ENCODE results near the gene ZSWIM5. TPM values are rescaled to one million over a fixed set of nuclear protein-coding genes. Genes with fewer than 3 reads are reported as not detected.

Gene ZSWIM5
- total RNA-seq, 3 donors from 2014 or later, result 1.6 to 4.5 (median 3.3) TPM

DNA sequence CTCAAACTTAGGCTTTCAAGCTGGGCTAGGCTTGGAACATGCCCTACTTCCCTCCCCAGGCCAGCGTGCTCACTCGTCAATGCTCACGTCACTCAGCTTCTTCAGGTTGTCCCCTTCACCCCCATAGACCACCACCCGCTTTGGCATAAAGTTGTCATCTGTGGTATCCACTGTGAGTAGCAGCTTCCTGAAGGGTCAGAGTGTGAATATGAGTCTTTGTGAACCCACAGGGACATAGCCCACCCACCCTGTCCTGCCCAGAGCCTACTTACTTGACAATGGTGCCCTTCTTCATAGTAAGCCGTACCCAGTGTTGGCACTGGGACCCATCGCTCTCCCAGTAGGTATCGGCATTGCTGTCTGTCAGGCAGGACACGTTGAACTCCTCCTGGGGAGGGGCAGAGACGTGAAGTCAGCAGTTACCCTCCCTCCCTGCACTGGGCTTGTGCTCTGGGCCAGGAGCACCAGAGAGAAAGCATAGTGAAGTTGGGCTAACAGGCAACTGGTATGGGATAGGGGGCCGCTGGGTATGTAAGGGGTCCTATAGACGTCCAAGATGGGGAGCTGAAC lies 197.0 kb downstream of the ZSWIM5 start:
- intact Hi-C loops (cut with DNase I; ENCODE audit: low total_unique reads), result no loop called here
- Histone ChIP-seq H3K27ac (peak overlapping the region; percentile 78 to 79), H3K27me3 (no peaks in the 10 kb centered on the region), H3K4me3 (peak overlapping the region in 2 of 3 donors; percentile 81 to 99), H3K4me1 (peaks cover 5 to 26% of the 10 kb centered on the region in 2 donors), H3K36me3 (peaks cover 18% of the 10 kb centered on the region), H3K9me3 (no peaks in the 10 kb centered on the region)
- TF ChIP-seq POLR2AphosphoS5 (IDR thresholded peaks at IDR 0.05) (no peak), POLR2A (IDR thresholded peaks at IDR 0.05) (no peak)
- TF ChIP-seq, protein P1, sequence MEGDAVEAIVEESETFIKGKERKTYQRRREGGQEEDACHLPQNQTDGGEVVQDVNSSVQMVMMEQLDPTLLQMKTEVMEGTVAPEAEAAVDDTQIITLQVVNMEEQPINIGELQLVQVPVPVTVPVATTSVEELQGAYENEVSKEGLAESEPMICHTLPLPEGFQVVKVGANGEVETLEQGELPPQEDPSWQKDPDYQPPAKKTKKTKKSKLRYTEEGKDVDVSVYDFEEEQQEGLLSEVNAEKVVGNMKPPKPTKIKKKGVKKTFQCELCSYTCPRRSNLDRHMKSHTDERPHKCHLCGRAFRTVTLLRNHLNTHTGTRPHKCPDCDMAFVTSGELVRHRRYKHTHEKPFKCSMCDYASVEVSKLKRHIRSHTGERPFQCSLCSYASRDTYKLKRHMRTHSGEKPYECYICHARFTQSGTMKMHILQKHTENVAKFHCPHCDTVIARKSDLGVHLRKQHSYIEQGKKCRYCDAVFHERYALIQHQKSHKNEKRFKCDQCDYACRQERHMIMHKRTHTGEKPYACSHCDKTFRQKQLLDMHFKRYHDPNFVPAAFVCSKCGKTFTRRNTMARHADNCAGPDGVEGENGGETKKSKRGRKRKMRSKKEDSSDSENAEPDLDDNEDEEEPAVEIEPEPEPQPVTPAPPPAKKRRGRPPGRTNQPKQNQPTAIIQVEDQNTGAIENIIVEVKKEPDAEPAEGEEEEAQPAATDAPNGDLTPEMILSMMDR (IDR thresholded peaks at IDR 0.05), result no peak
- DNase-seq (ENCODE audit: low spot score in 2 of 2), result peak in 1 of 2 donors; percentile 12

DNA sequence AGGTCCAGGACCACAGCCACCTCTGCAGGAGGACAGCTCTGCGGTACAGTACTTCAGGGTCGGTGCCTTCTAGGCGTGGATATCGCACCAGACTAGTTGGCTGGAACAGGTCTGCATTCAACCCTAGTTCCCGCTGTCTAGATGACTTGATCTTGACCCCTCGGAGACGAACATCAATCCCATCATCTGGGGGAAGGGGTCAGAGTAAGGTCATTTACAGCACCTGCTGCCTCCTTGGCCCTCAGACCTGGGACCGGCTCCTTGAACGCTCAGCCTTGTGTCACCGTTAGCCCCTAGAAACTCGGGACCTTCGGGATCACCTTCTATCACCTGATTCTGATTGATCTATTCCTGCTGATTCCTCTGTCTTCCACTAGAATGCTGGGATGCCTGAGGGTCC lies 197.9 kb downstream of the ZSWIM5 start:
- intact Hi-C loops (cut with DNase I; ENCODE audit: low total_unique reads), result no loop called here
- H3K27me3 ChIP-seq, result no peaks in the 10 kb centered on the region
- DNase-seq (ENCODE audit: low spot score in 2 of 2), result no peak
- no peak overlapping the region for H3K4me3 ChIP-seq
- H3K27ac ChIP-seq, result no peak overlapping the region
- peaks cover 5 to 25% of the 10 kb centered on the region in 2 donors for H3K4me1 ChIP-seq
- H3K36me3 ChIP-seq, result peaks cover 18% of the 10 kb centered on the region
- TF ChIP-seq POLR2A (IDR thresholded peaks at IDR 0.05), result no peak
- TF ChIP-seq POLR2AphosphoS5 (IDR thresholded peaks at IDR 0.05), result no peak
- TF ChIP-seq, protein P1 (IDR thresholded peaks at IDR 0.05), result no peak
- H3K9me3 ChIP-seq, result no peaks in the 10 kb centered on the region

DNA sequence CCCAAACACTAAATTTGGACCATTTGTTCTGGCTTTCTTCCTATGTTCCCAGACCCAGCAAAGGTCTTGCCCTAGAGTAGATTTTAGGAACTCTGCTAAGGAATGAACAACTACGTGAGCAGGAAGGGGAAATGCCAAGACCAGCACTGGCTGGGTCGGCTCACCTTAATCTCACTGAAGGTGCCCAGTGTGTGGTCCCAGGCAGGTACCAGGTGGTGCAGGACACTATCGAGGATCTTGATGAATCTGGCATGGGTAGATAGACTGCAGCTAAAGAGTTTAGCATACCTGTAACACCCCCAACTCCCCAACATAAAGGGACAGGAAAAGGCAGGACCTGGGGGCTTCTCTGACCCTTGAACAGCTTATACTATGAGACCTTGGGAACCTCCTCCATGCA lies 198.3 kb downstream of the ZSWIM5 start:
- H3K9me3 ChIP-seq, result no peaks in the 10 kb centered on the region
- intact Hi-C loops (cut with DNase I; ENCODE audit: low total_unique reads), result no loop called here

DNA sequence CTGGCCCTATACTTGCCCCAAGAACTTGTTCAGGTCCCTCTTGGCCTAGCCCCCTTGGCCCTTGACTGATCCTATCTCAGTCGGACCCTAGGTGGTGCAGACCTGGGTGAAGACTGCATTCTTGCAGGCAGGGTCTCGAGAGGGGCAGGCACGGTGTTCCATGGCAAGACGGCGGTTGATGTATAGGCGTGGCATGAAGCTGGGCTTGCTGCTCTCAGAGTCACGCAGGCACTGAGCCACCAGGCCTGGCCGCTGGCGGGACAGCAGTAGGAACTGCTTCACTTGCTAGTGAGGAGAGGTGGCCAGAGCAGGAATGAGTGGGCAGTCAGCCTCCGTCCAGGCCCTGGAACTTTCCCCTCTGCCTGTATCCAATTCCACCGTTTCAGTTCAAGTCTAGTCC lies 199.1 kb downstream of the ZSWIM5 start:
- intact Hi-C loops (cut with DNase I; ENCODE audit: low total_unique reads), result no loop called here
- no peak overlapping the region for H3K27ac ChIP-seq
- no peaks in the 10 kb centered on the region for H3K9me3 ChIP-seq
- H3K36me3 ChIP-seq, result peaks cover 18% of the 10 kb centered on the region
- DNase-seq (ENCODE audit: low spot score in 2 of 2), result peak in 1 of 2 donors; percentile 17
- no peaks in the 10 kb centered on the region for H3K27me3 ChIP-seq
- no peak overlapping the region for H3K4me3 ChIP-seq
- TF ChIP-seq, protein P1 (IDR thresholded peaks at IDR 0.05), result no peak
- TF ChIP-seq POLR2A (IDR thresholded peaks at IDR 0.05) (no peak), POLR2AphosphoS5 (IDR thresholded peaks at IDR 0.05) (no peak)
- peaks cover 5 to 16% of the 10 kb centered on the region in 2 donors for H3K4me1 ChIP-seq

More for the DNA sequence above, 198.3 kb downstream of the ZSWIM5 start:
- no peak for TF ChIP-seq POLR2A (IDR thresholded peaks at IDR 0.05)
- TF ChIP-seq POLR2AphosphoS5 (IDR thresholded peaks at IDR 0.05), result no peak
- TF ChIP-seq, protein P1 (IDR thresholded peaks at IDR 0.05), result no peak
- Histone ChIP-seq H3K27ac (no peak overlapping the region), H3K27me3 (no peaks in the 10 kb centered on the region), H3K4me1 (peaks cover 5 to 22% of the 10 kb centered on the region in 2 donors), H3K36me3 (peaks cover 18% of the 10 kb centered on the region), H3K4me3 (no peak overlapping the region)
- peak in 1 of 2 donors; percentile 8 for DNase-seq (ENCODE audit: low spot score in 2 of 2)

DNA sequence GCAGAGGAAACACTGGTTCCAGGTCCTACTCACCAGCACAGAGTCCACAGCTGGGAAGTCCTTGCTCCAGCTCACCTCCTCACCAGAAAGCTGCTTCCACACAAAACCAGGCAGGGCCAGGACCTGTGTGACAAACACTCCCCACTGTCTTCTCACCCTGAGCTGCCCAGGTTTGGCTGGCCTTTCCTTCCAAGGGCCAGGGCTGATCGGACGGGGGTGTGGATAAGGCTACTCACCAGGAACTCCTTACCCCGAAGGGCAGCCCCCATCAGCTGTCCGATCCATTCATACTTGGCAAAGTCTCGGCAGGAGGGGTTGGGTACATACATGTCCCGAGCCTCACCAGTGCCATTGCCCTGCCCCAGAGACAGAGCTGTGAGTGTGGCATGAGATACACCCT lies 200.6 kb downstream of the ZSWIM5 start:
- H3K36me3 ChIP-seq, result peaks cover 18% of the 10 kb centered on the region
- TF ChIP-seq POLR2A (IDR thresholded peaks at IDR 0.05) (no peak), POLR2AphosphoS5 (IDR thresholded peaks at IDR 0.05) (no peak)
- TF ChIP-seq, protein P1 (IDR thresholded peaks at IDR 0.05), result no peak

More for the DNA sequence above, 200.6 kb downstream of the ZSWIM5 start:
- peak in 1 of 2 donors; percentile 10 for DNase-seq (ENCODE audit: low spot score in 2 of 2)
- Histone ChIP-seq H3K4me3 (no peak overlapping the region), H3K4me1 (peaks cover 5 to 12% of the 10 kb centered on the region in 2 donors), H3K9me3 (no peaks in the 10 kb centered on the region), H3K27ac (no peak overlapping the region), H3K27me3 (no peaks in the 10 kb centered on the region)
- intact Hi-C loops (cut with DNase I; ENCODE audit: low total_unique reads), result no loop called here

Measured in breast epithelium (tissue), 4 donors.